Measurements from ENCODE around the gene SHROOM2. TPM values are rescaled to one million over a fixed set of nuclear protein-coding genes. Genes with fewer than 3 reads are reported as not detected.

Gene SHROOM2
- total and polyA plus RNA-seq, 9 donors: 7.6 to 16.8 (median 11.7) TPM

- Histone ChIP-seq H3K27me3 (no peaks in the 10 kb centered on the region), H3K27ac (no peak within 1 kb of the TSS), H3K4me3 (no peak within 1 kb of the TSS), H3K9me3 (no peaks in the 10 kb centered on the region), H3K4me1 (ENCODE audit: insufficient read depth) (no peaks in the 10 kb centered on the region), H3K36me3 (no peaks in the 10 kb centered on the region)
- intact Hi-C loops (cut with DNase I): no loop called here
- DNase-seq: no peak
- TF ChIP-seq POLR2A (IDR thresholded peaks at IDR 0.05): no peak
- TF ChIP-seq EP300 (IDR thresholded peaks at IDR 0.05): no peak
- no peak for TF ChIP-seq CTCF (IDR thresholded peaks at IDR 0.05)
- WGBS, 3 donors: 86 to 89% (median 88%) methylated on average over 16 of the region's 16 CpGs
Observed at GRCh38 chrX:9966775-9967408, 180.7 kb downstream of the SHROOM2 start, which contains the start of gene CLDN34. Gene CLDN34 (plus strand): TSS chrX:9967358. CDS start chrX:9967358, 0 bp downstream.

GRCh38 chrX:9977635-9978034 is 191.4 kb downstream of the SHROOM2 start:
- Histone ChIP-seq H3K36me3 (no peaks in the 10 kb centered on the region), H3K9me3 (no peaks in the 10 kb centered on the region), H3K4me1 (ENCODE audit: insufficient read depth) (peaks cover 1% of the 10 kb centered on the region), H3K27ac (no peak overlapping the region), H3K27me3 (no peaks in the 10 kb centered on the region), H3K4me3 (no peak overlapping the region)
- TF ChIP-seq EP300 (IDR thresholded peaks at IDR 0.05) (no peak), POLR2A (IDR thresholded peaks at IDR 0.05) (no peak), CTCF (IDR thresholded peaks at IDR 0.05) (no peak)
- DNase-seq: no peak
- intact Hi-C loops (cut with DNase I): no loop called here
- WGBS, 3 donors: 55 to 60% (median 57%) methylated on average over 3 of the region's 3 CpGs

- TF ChIP-seq POLR2A (IDR thresholded peaks at IDR 0.05) (no peak), EP300 (IDR thresholded peaks at IDR 0.05) (no peak), CTCF (IDR thresholded peaks at IDR 0.05) (no peak)
- Histone ChIP-seq H3K27ac (no peak overlapping the region), H3K9me3 (no peaks in the 10 kb centered on the region), H3K4me1 (ENCODE audit: insufficient read depth) (peaks cover 1% of the 10 kb centered on the region), H3K27me3 (no peaks in the 10 kb centered on the region), H3K36me3 (no peaks in the 10 kb centered on the region), H3K4me3 (no peak overlapping the region)
- WGBS, 3 donors: 68 to 81% (median 78%) methylated on average over 7 of the region's 7 CpGs
- DNase-seq: no peak
- intact Hi-C loops (cut with DNase I): no loop called here
Observed at GRCh38 chrX:9980401-9980800, 194.2 kb downstream of the SHROOM2 start.

GRCh38 chrX:9980927-9981326 is 194.7 kb downstream of the SHROOM2 start:
- Histone ChIP-seq H3K36me3 (no peaks in the 10 kb centered on the region), H3K9me3 (no peaks in the 10 kb centered on the region), H3K27ac (no peak overlapping the region), H3K4me3 (no peak overlapping the region), H3K4me1 (ENCODE audit: insufficient read depth) (peaks cover 1% of the 10 kb centered on the region), H3K27me3 (no peaks in the 10 kb centered on the region)
- intact Hi-C loops (cut with DNase I): no loop called here
- no peak for TF ChIP-seq EP300 (IDR thresholded peaks at IDR 0.05)
- no peak for TF ChIP-seq CTCF (IDR thresholded peaks at IDR 0.05)
- TF ChIP-seq POLR2A (IDR thresholded peaks at IDR 0.05): no peak
- WGBS, 3 donors: 65 to 73% (median 72%) methylated on average over 5 of the region's 5 CpGs
- DNase-seq: no peak
